Adrenal gland (tissue), 5 donors: ENCODE results near the gene NPIPB12.
"Not testable (repeated sequence)": the region's sequence is repeated elsewhere in the genome, so short reads cannot be mapped to it uniquely, and the experiment has no call there.

Experiments
- CTCF ChIP-seq, 6 experiments: fragments of 450-650 bp in 4 of 6; fragments of 200-600 bp in 2 of 6; sonication (generic) in 1 of 6; IDR thresholded peaks; 1 replicate in 5 of 6; 2 replicates in 1 of 6; pipeline versions ENCODE4 v1.5.1 to v1.8.0; 2016 to 2021; ENCODE audit warnings: antibody characterized with exemption in 6 of 6, mild to moderate bottlenecking in 2 of 6, moderate library complexity in 1 of 6
- POLR2A ChIP-seq, 2 donors: fragments of 450-650 bp; IDR thresholded peaks; one replicate each; pipeline ENCODE4 v1.6.1; 2017; ENCODE audit warnings: antibody characterized with exemption in 2 of 2, mild to moderate bottlenecking in 2 of 2, moderate library complexity in 1 of 2
- donor health status: DM: no; HTN: no; CAD: no.

- not testable (repeated sequence) for TF ChIP-seq CTCF, POLR2A (IDR thresholded peaks at IDR 0.05)
These were observed 15.3 kb upstream of the NPIPB12 start for GRCh38 chr16:29521520-29521919.
